GM21360 (cell line): ENCODE results near the gene PCDHA8.
"Not testable (repeated sequence)": the region's sequence is repeated elsewhere in the genome, so short reads cannot be mapped to it uniquely, and the experiment has no call there.

Source experiments
- ATAC-seq: cut with Tn5 transposase; IDR thresholded peaks from one replicate; pipeline ENCODE4 v1.9.1; 2021; ENCODE audit warnings: mild to moderate bottlenecking, moderate library complexity; ENCODE audit not compliant: unreplicated experiment

Gene PCDHA8

DNA sequence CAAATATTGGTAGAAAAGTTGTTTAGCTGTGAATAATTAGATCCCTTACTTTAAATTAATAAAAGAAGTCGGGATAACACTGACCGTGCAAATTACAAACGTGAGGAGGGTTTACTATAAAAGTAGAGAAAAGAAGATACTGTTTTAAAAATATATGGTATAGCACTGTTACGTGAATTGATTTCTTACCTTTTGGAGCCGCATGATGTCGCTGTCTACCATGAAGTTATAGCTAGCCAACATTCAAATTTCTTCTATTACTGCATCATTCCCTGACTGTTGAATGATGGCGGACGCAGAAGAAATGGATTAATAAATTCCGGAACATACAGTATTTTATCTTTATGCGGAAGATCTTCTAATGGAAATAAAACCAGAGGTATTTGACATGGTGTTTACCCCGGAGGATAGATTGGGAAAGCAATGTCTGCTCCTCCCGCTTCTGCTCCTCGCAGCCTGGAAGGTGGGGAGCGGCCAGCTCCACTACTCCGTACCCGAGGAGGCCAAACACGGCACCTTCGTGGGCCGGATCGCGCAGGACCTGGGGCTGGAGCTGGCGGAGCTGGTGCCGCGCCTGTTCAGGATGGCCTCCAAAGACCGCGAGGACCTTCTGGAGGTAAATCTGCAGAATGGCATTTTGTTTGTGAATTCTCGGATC, 13.2 kb upstream of the PCDHA8 start, which contains the start of gene PCDHA6:
Gene PCDHA6 (plus strand): TSS at position 257 of the 658 bp plus-strand sequence. CDS start 132 bp downstream, at position 389.
- no peak for ATAC-seq

DNA sequence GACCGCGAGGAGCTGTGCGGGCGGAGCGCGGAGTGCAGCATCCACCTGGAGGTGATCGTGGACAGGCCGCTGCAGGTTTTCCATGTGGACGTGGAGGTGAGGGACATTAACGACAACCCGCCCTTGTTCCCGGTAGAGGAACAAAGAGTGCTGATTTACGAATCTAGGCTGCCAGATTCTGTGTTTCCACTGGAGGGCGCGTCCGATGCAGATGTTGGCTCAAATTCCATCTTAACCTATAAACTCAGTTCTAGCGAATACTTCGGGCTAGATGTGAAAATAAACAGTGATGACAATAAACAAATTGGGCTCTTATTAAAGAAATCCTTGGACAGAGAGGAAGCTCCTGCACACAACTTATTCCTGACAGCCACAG, 12.6 kb upstream of the PCDHA8 start:
- ATAC-seq, result no peak

DNA sequence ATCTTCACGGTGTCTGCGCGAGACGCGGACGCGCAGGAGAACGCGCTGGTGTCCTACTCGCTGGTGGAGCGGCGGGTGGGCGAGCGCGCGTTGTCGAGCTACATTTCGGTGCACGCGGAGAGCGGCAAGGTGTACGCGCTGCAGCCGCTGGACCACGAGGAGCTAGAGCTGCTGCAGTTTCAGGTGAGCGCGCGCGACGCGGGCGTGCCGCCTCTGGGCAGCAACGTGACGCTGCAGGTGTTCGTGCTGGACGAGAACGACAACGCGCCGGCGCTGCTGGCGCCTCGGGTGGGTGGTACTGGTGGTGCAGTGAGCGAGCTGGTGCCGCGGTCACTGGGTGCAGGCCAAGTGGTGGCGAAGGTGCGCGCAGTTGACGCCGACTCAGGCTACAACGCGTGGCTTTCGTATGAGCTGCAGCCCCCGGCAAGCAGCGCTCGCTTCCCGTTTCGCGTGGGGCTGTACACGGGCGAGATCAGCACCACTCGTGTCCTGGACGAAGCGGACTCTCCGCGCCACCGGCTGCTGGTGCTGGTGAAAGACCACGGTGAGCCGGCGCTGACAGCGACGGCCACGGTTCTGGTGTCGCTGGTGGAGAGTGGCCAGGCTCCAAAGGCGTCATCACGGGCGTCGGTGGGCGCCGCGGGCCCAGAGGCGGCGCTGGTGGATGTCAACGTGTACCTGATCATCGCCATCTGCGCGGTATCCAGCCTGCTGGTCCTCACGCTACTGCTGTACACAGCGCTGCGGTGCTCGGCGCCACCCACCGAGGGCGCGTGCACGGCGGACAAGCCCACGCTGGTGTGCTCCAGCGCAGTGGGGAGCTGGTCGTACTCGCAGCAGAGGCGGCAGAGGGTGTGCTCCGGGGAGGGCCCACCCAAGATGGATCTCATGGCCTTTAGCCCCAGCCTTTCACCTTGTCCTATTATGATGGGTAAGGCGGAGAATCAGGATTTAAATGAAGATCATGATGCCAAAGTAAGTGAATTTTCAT, 11.2 kb upstream of the PCDHA8 start:
- not testable (repeated sequence) for ATAC-seq

DNA sequence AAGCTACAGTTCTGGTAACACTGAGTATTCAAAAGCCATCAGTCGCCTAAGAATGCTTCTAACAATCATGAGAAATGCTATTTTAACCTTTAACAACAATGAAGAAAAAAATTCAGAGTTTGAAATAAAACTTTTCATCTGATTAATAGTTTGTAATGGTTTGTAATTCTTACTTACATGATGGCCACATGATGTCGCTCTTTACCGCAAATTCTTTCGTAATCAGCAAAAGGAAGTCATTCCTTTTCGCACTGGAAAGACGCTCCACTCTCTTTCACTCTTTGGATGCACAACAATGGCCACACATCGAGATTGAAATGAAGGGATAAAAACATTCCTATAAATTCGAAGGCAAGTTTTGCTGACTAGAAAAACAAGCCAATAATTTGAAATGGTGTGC, 7.0 kb upstream of the PCDHA8 start, which contains the start of gene PCDHA7:
Gene PCDHA7 (plus strand): TSS at position 277 of the 400 bp plus-strand sequence. CDS start 115 bp downstream, at position 392.
- no peak for ATAC-seq

DNA sequence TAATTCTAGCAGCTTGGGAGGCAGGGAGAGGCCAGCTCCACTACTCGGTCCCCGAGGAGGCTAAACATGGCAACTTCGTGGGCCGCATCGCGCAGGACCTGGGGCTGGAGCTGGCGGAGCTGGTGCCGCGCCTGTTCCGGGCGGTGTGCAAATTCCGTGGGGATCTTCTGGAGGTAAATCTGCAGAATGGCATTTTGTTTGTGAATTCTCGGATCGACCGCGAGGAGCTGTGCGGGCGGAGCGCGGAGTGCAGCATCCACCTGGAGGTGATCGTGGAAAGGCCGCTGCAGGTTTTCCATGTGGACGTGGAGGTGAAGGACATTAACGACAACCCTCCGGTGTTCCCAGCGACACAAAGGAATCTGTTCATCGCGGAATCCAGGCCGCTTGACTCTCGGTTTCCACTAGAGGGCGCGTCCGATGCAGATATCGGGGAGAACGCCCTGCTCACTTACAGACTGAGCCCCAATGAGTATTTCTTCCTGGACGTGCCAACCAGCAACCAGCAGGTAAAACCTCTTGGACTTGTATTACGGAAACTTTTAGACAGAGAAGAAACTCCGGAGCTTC, 6.5 kb upstream of the PCDHA8 start:
- ATAC-seq, result not testable (repeated sequence)

DNA sequence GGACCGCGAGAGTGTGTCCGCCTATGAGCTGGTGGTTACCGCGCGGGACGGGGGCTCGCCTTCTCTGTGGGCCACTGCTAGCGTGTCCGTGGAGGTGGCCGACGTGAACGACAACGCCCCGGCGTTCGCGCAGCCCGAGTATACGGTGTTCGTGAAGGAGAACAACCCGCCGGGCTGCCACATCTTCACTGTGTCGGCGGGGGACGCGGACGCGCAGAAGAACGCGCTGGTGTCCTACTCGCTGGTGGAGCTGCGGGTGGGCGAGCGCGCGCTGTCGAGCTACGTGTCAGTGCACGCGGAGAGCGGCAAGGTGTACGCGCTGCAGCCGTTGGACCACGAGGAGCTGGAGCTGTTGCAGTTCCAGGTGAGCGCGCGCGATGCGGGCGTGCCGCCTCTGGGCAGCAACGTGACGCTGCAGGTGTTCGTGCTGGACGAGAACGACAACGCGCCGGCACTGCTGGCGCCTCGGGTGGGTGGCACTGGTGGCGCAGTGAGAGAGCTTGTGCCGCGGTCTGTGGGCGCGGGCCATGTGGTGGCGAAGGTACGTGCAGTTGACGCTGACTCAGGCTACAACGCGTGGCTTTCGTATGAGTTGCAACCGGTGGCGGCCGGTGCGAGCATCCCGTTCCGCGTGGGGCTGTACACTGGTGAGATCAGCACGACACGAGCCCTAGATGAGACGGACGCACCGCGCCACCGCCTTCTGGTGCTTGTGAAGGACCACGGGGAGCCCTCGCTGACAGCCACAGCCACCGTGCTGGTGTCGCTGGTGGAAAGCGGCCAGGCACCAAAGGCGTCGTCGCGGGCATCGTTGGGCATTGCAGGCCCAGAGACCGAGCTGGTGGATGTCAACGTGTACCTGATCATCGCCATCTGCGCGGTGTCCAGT, 5.1 kb upstream of the PCDHA8 start:
- ATAC-seq, result no peak

DNA sequence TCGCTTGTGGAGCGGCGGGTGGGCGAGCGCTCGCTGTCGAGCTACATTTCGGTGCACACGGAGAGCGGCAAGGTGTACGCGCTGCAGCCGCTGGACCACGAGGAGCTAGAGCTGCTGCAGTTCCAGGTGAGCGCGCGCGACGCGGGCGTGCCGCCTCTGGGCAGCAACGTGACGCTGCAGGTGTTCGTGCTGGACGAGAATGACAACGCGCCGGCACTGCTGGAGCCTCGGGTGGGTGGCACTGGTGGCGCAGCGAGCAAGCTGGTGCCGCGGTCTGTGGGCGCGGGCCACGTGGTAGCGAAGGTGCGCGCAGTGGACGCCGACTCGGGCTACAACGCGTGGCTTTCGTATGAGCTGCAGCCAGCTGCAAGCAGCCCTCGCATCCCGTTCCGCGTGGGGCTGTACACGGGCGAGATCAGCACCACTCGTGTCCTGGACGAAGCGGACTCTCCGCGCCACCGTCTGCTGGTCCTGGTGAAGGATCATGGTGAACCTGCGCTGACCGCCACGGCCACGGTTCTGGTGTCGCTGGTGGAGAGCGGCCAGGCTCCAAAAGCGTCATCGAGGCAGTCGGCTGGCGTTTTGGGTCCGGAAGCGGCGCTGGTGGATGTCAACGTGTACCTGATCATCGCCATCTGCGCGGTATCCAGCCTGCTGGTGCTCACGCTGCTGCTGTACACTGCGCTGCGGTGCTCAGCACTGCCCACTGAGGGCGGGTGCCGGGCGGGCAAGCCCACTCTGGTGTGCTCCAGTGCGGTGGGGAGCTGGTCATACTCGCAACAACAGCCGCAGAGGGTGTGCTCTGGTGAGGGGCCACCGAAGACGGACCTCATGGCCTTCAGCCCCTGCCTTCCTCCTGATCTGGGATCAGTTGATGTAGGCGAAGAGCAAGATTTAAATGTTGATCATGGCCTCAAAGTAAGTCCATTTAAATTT, 2.1 kb downstream of the PCDHA8 start:
- ATAC-seq, result no peak

DNA sequence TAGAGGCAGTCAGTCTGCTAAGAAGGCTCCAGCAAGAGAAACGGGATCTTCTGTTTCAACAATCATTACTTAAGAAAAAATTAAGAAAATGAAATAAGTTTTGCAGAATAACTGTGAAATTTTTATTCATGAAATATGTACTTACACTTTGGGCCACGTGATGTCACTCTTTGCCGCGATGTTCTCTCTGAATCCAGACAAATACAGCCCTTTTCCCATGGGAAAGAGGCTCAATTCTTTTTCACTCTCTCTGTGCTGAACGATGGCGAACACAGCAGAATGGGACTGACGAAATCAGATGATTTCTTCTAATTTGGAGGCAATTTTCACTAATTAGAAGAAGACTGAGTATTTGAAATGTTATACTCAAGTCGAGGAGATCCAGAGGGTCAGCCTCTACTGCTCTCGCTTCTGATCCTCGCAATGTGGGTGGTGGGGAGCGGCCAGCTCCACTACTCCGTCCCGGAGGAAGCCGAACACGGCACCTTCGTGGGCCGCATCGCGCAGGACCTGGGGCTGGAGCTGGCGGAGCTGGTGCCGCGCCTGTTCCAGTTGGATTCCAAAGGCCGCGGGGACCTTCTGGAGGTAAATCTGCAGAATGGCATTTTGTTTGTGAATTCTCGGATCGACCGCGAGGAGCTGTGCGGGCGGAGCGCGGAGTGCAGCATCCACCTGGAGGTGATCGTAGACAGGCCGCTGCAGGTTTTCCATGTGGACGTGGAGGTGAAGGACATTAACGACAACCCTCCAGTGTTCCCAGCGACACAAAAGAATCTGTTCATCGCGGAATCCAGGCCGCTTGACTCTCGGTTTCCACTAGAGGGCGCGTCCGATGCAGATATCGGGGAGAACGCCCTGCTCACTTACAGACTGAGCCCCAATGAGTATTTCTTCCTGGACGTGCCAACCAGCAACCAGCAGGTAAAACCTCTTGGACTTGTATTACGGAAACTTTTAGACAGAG, 7.4 kb downstream of the PCDHA8 start, which contains the start of gene PCDHA9:
Gene PCDHA9 (plus strand): TSS at position 244 of the 964 bp plus-strand sequence. CDS start 114 bp downstream, at position 358.
- not testable (repeated sequence) for ATAC-seq

DNA sequence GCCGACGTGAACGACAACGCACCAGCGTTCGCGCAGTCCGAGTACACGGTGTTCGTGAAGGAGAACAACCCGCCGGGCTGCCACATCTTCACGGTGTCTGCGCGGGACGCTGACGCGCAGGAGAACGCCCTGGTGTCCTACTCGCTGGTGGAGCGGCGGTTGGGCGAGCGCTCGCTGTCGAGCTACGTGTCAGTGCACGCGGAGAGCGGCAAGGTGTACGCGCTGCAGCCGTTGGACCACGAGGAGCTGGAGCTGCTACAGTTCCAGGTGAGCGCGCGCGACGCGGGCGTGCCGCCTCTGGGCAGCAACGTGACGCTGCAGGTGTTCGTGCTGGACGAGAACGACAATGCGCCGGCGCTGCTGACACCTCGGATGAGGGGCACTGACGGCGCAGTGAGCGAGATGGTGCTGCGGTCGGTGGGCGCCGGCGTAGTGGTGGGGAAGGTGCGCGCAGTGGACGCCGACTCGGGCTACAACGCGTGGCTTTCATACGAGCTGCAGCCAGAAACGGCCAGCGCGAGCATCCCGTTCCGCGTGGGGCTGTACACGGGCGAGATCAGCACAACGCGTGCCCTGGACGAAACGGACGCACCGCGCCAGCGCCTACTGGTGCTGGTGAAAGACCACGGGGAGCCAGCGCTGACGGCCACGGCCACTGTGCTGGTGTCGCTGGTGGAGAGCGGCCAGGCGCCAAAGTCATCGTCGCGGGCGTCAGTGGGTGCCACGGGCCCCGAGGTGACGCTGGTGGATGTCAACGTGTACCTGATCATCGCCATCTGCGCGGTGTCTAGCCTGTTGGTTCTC, 9.0 kb downstream of the PCDHA8 start:
- not testable (repeated sequence) for ATAC-seq

DNA sequence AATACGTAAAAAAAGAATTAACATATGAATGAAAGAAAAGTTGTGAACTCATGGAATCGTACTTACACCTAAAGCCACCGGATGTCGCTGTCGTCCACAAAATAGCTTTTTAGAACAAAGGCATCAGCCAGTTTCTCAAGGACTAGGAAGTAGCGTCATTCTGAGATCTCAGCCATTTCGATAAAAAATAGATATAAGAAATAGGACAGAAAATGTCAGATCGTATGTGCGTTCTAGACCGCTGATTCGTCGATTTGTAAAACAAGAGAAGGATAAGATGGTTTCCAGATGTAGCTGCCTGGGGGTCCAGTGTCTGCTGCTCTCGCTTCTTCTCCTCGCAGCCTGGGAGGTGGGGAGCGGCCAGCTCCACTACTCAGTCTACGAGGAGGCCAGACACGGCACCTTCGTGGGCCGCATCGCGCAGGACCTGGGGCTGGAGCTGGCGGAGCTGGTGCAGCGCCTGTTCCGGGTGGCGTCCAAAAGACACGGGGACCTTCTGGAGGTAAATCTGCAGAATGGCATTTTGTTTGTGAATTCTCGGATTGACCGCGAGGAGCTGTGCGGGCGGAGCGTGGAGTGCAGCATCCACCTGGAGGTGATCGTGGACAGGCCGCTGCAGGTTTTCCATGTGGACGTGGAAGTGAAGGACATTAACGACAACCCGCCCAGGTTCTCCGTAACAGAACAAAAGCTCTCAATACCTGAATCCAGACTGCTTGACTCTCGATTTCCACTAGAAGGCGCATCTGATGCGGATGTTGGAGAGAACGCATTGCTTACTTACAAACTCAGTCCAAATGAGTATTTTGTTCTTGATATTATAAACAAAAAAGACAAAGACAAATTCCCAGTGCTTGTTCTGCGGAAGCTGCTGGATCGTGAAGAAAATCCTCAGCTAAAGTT, 15.0 kb downstream of the PCDHA8 start, which contains the start of gene PCDHA10:
Gene PCDHA10 (plus strand): TSS at position 126 of the 903 bp plus-strand sequence. CDS start 152 bp downstream, at position 278.
- no peak for ATAC-seq

DNA sequence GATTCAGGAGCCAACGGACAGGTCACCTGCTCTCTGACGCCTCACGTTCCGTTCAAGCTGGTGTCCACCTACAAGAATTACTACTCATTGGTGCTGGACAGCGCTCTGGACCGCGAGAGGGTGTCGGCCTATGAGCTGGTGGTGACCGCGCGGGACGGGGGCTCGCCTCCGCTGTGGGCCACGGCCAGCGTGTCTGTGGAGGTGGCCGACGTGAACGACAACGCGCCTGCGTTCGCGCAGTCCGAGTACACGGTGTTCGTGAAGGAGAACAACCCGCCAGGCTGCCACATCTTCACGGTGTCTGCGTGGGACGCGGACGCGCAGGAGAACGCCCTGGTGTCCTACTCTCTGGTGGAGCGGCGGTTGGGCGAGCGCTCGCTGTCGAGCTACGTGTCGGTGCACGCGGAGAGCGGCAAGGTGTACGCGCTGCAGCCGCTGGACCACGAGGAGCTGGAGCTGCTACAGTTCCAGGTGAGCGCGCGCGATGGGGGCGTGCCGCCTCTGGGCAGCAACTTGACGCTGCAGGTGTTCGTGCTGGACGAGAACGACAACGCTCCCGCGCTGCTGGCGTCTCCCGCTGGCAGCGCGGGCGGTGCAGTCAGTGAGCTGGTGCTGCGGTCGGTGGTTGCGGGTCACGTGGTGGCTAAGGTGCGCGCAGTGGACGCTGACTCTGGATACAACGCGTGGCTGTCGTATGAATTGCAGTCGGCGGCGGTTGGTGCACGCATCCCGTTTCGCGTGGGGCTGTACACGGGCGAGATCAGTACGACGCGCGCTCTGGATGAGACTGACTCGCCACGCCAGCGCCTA, 16.4 kb downstream of the PCDHA8 start:
- ATAC-seq, result no peak

DNA sequence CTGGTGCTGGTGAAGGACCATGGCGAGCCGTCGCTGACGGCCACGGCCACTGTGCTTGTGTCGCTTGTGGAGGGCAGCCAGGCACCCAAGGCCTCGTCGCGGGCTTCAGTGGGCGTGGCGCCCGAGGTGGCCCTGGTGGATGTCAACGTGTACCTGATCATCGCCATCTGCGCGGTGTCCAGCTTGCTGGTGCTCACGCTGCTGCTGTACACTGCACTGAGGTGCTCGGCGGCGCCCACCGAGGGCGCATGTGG, 16.9 kb downstream of the PCDHA8 start:
- ATAC-seq, result no peak

DNA sequence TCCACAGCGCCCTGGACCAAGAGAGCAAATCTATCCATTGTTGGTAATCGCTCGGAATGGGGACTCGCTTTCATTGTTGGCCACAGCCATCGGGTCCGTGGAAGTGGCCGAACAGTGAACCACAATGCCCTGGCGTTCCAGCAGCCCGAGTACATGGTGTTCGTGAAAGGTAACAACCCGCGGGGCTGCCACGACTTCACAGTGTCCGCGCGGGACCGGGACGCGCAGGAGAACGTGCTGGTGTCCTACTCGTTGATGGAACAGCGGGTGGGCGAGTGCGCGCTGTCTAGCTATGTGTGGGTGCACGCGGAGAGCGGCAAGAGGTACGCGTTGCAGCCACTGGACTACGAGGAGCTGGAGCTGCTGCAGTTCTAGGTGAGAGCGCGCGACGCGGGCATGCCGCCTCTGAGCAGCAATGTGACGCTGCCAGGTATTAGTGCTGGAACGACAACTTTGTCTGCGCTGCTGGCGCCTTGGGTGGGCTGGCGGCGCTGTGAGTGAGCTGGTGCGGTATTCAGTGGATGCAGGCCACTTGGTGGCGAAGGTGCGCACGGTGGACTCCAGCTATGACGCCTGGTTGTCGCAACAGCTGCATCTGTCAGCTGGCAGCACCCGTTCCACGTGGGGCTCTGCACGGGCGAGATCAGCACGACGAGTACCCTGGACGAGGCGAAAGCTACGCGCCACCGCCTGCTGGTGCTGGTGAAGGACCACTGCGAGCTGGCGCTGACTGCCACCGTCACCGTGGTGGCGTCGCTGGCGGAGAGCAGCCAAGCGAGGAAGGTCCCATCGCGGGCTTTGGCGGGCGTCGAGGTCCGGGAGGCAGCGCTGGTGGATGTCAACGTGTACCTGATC, 21.7 kb downstream of the PCDHA8 start:
- no peak for ATAC-seq

DNA sequence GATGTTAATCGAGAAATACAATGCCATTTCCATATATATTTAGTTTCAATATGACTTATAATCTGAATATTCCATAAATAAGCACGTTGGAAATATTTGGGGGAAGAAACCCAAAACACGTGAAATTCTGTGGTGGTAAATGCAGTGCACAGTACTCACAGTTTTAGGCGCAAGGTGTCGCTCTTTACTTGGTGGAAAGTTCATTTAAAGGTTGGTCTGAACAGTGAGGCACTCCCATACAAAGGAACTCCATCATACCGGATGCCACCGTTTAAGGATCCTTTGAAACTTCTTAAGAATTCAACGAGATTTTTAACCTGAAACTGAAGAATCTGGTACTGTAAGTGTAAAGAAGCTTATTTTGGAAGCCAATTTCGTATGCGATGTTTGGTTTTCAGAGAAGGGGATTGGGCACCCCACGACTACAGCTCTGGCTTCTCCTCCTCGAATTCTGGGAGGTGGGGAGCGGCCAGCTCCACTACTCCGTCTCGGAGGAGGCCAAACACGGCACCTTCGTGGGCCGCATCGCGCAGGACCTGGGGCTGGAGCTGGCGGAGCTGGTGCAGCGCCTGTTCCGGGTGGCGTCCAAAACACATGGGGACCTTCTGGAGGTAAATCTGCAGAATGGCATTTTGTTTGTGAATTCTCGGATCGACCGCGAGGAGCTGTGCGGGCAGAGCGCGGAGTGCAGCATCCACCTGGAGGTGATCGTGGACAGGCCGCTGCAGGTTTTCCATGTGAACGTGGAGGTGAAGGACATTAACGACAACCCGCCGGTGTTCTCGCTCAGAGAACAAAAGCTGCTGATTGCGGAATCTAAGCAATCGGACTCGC, 28.0 kb downstream of the PCDHA8 start, which contains the start of gene PCDHA11:
Gene PCDHA11 (plus strand): TSS at position 237 of the 834 bp plus-strand sequence. CDS start 147 bp downstream, at position 384.
- no peak for ATAC-seq
